ENCODE measurements around the gene PIK3R4. TPM values are rescaled to one million over a fixed set of nuclear protein-coding genes. Genes with fewer than 3 reads are reported as not detected.

The PIK3R4 gene
- total RNA-seq, 1 donor from 2014 or later = 58.5 TPM

DNA sequence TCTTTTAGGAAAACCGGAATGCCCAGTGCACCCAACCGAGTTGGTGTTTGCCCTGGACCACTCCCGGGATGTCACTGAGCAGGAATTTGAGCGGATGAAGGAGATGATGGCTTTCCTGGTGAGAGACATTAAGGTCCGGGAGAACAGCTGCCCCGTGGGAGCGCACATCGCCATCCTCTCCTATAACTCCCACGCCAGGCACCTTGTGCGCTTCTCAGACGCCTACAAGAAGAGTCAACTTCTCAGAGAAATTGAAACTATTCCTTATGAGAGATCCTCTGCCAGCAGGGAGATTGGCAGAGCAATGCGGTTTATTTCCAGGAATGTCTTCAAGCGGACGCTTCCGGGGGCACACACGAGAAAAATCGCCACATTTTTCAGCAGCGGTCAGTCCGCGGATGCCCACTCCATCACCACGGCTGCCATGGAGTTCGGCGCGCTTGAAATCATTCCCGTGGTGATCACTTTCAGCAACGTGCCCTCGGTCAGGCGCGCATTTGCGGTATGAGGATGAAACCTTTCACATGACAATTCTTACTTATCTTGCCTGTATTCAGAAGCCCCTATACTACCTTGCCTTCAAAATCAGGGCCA is 97.5 kb downstream of the PIK3R4 start:
- Histone ChIP-seq H3K27me3 (ENCODE audit: control insufficient read depth in 3 of 3, insufficient read depth in 3 of 3, low read length in 3 of 3) (no peaks in the 10 kb centered on the region), H3K36me3 (ENCODE audit: control insufficient read depth in 3 of 3, insufficient read depth in 3 of 3, low read length in 3 of 3) (no peaks in the 10 kb centered on the region), H3K9ac (ENCODE audit: low read depth in 1 of 3, low read length in 3 of 3) (no peak overlapping the region), H3K4me1 (ENCODE audit: control insufficient read depth in 3 of 3, insufficient read depth in 3 of 3, low read length in 3 of 3) (no peaks in the 10 kb centered on the region), H3K9me3 (ENCODE audit: control insufficient read depth in 3 of 3, low read length in 3 of 3) (no peaks in the 10 kb centered on the region), H3K4me3 (ENCODE audit: low read length in 3 of 3) (no peak overlapping the region), H3K27ac (ENCODE audit: low read depth, low read length) (no peak overlapping the region)

DNA sequence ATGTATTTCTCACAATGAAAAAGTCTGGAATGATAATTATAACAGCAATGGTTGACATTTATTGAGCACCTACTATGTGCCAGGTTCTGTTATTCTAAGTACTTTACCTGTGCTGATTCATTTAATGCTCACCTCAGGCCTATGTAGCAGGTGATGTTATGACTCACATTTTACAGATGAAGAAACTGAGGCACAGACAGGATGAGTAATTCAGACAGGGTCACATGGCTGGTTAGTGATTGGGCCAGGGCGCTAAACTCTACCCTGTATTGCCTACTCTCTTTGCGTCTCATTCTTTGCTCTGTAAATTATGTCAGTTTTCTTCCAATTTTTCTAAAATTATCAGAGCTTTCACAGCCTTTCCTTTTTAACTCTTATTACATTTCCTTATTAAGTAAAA is 98.3 kb downstream of the PIK3R4 start:
- Histone ChIP-seq H3K4me3 (ENCODE audit: low read length in 3 of 3) (no peak overlapping the region), H3K4me1 (ENCODE audit: control insufficient read depth in 3 of 3, insufficient read depth in 3 of 3, low read length in 3 of 3) (no peaks in the 10 kb centered on the region), H3K9me3 (ENCODE audit: control insufficient read depth in 3 of 3, low read length in 3 of 3) (no peaks in the 10 kb centered on the region), H3K36me3 (ENCODE audit: control insufficient read depth in 3 of 3, insufficient read depth in 3 of 3, low read length in 3 of 3) (no peaks in the 10 kb centered on the region), H3K27me3 (ENCODE audit: control insufficient read depth in 3 of 3, insufficient read depth in 3 of 3, low read length in 3 of 3) (no peaks in the 10 kb centered on the region), H3K9ac (ENCODE audit: low read depth in 1 of 3, low read length in 3 of 3) (no peak overlapping the region), H3K27ac (ENCODE audit: low read depth, low read length) (no peak overlapping the region)

DNA sequence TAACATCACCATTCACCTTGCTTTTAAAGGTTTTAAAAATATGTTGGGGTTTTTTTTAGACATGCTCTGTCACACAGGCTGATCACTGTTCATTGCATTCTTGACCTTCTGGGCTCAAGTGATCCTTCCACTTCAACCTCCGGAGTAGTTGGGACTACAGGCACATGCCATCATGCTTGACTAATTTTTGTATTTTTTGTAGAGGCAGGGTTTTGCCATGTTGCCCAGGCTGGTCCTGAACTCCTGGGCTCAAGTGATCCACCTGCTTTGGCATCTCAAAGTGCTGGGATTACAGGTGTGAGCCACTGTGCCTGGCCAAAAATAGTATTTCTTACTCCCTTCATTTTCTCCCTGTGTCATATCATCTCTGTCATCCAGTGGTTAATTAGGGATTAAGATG is 101.4 kb downstream of the PIK3R4 start:
- Histone ChIP-seq H3K9ac (ENCODE audit: low read depth in 1 of 3, low read length in 3 of 3) (no peak overlapping the region), H3K36me3 (ENCODE audit: control insufficient read depth in 3 of 3, insufficient read depth in 3 of 3, low read length in 3 of 3) (no peaks in the 10 kb centered on the region), H3K27ac (ENCODE audit: low read depth, low read length) (no peak overlapping the region), H3K4me3 (ENCODE audit: low read length in 3 of 3) (no peak overlapping the region), H3K27me3 (ENCODE audit: control insufficient read depth in 3 of 3, insufficient read depth in 3 of 3, low read length in 3 of 3) (no peaks in the 10 kb centered on the region), H3K9me3 (ENCODE audit: control insufficient read depth in 3 of 3, low read length in 3 of 3) (no peaks in the 10 kb centered on the region), H3K4me1 (ENCODE audit: control insufficient read depth in 3 of 3, insufficient read depth in 3 of 3, low read length in 3 of 3) (no peaks in the 10 kb centered on the region)

DNA sequence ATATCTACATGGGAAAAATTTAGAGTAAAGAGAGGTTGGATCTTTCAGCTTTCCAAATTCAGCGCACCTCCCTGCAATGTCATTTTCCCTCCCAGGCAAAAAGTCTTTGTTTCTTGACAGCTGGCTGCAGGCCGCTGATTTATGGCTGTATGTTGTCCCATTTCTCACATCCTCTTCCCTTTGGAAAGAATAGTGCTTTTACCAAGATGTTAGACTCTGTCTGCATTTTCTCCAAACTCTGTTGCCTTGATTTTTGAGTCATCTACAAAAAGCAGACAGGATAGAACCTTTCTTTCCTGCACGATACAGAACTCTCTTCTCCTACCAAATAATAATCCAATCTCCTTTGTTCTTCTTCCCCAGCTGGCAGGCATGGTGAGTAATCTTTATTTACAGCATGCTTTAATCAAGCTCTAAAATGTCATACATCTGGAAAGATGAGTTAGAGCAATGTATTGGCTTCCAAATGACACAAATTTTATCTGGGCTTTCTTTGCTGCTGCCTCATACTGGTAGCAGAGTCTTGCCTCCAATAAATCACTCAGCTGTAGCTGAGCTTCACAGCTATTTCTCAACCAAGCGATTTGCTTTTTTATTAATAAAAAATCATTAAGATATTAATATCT is 101.9 kb downstream of the PIK3R4 start:
- no peak overlapping the region for H3K4me3 ChIP-seq (ENCODE audit: low read length in 3 of 3)
- no peaks in the 10 kb centered on the region for H3K27me3 ChIP-seq (ENCODE audit: control insufficient read depth in 3 of 3, insufficient read depth in 3 of 3, low read length in 3 of 3)
- no peak overlapping the region for H3K27ac ChIP-seq (ENCODE audit: low read depth, low read length)
- no peaks in the 10 kb centered on the region for H3K36me3 ChIP-seq (ENCODE audit: control insufficient read depth in 3 of 3, insufficient read depth in 3 of 3, low read length in 3 of 3)
- no peaks in the 10 kb centered on the region for H3K9me3 ChIP-seq (ENCODE audit: control insufficient read depth in 3 of 3, low read length in 3 of 3)
- H3K9ac ChIP-seq (ENCODE audit: low read depth in 1 of 3, low read length in 3 of 3) = no peak overlapping the region
- no peaks in the 10 kb centered on the region for H3K4me1 ChIP-seq (ENCODE audit: control insufficient read depth in 3 of 3, insufficient read depth in 3 of 3, low read length in 3 of 3)

DNA sequence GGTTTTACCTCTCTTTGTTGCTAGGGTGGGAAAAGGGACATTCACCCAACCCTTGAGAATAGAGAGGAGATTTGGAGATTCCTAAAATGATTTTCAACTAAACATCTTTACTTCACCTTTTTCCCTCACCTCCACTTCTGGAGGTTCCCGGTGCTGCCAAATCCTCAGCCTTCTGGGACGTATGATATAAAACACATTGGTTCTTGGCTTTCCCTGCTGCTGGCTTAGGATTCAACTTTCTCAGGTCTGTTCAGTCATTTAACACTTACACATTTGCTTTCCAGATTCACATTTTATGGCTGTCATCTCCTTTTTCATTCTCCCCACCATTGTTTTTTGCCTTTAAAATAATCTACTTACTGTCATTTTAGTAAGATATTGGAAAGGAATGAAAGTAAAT is 106.6 kb downstream of the PIK3R4 start:
- no peak overlapping the region for H3K9ac ChIP-seq (ENCODE audit: low read depth in 1 of 3, low read length in 3 of 3)
- no peaks in the 10 kb centered on the region for H3K27me3 ChIP-seq (ENCODE audit: control insufficient read depth in 3 of 3, insufficient read depth in 3 of 3, low read length in 3 of 3)
- H3K36me3 ChIP-seq (ENCODE audit: control insufficient read depth in 3 of 3, insufficient read depth in 3 of 3, low read length in 3 of 3) = no peaks in the 10 kb centered on the region
- H3K27ac ChIP-seq (ENCODE audit: low read depth, low read length) = no peak overlapping the region
- H3K4me1 ChIP-seq (ENCODE audit: control insufficient read depth in 3 of 3, insufficient read depth in 3 of 3, low read length in 3 of 3) = no peaks in the 10 kb centered on the region
- no peaks in the 10 kb centered on the region for H3K9me3 ChIP-seq (ENCODE audit: control insufficient read depth in 3 of 3, low read length in 3 of 3)
- H3K4me3 ChIP-seq (ENCODE audit: low read length in 3 of 3) = no peak overlapping the region

DNA sequence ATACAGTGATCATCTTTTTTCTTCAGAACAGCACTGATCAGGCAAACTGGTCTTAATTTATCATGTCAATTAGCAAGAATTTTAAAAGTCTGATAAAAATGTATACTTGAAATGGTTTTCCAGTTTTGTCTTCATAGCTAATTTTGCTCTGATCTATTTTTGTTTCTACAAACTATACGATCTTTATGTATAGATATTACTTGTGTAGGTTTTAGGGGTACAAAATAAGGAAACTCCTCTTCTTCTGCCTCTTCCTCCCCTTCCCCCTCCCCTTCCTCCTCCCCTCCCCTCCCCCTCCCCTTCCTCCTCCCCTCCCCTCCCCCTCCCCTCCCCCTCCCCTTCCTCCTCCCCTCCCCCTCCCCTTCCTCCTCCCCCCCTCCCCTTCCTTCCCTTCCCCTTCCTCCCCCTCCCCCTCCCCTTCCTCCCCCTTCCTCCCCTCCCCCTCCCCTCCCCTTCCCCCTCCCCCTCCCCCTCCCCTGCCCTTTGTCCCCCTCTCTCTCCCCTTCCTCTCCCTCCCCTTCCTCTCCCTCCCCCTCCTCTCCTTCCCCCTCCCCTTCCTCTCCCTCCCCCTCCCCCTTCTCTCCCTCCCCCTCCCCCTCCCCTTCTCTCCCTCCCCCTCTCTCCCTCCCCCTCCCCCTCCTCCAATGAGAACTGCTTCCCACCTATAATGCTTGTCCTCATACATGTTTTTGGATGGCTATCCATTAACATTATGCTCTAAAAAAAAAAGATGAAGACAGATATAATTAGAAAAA is 110.0 kb downstream of the PIK3R4 start:
- H3K27ac ChIP-seq (ENCODE audit: low read depth, low read length) = no peak overlapping the region
- no peaks in the 10 kb centered on the region for H3K36me3 ChIP-seq (ENCODE audit: control insufficient read depth in 3 of 3, insufficient read depth in 3 of 3, low read length in 3 of 3)
- no peaks in the 10 kb centered on the region for H3K4me1 ChIP-seq (ENCODE audit: control insufficient read depth in 3 of 3, insufficient read depth in 3 of 3, low read length in 3 of 3)
- H3K4me3 ChIP-seq (ENCODE audit: low read length in 3 of 3) = no peak overlapping the region
- H3K9me3 ChIP-seq (ENCODE audit: control insufficient read depth in 3 of 3, low read length in 3 of 3) = no peaks in the 10 kb centered on the region
- no peak overlapping the region for H3K9ac ChIP-seq (ENCODE audit: low read depth in 1 of 3, low read length in 3 of 3)
- no peaks in the 10 kb centered on the region for H3K27me3 ChIP-seq (ENCODE audit: control insufficient read depth in 3 of 3, insufficient read depth in 3 of 3, low read length in 3 of 3)

DNA sequence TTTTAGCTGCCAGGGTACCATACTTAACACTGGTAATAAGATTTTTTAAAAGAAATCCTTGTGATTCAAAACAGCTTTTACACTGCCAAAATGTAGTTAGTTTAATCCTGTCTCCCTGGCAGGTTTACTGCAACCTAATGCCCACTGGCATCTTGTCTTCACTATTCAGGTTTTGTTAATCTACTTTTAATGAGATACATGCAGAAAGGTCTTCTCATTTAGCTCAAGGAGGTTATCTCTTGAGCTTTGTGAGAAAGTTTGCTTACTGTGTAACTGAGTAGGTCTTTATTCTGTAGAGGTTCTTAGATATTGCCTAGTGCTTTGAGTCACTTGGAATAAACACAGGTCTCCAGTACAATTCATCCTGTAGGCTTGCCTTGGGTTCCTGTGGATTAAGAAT is 110.7 kb downstream of the PIK3R4 start:
- no peak overlapping the region for H3K27ac ChIP-seq (ENCODE audit: low read depth, low read length)
- H3K9me3 ChIP-seq (ENCODE audit: control insufficient read depth in 3 of 3, low read length in 3 of 3) = no peaks in the 10 kb centered on the region
- no peaks in the 10 kb centered on the region for H3K36me3 ChIP-seq (ENCODE audit: control insufficient read depth in 3 of 3, insufficient read depth in 3 of 3, low read length in 3 of 3)
- H3K9ac ChIP-seq (ENCODE audit: low read depth in 1 of 3, low read length in 3 of 3) = no peak overlapping the region
- H3K4me1 ChIP-seq (ENCODE audit: control insufficient read depth in 3 of 3, insufficient read depth in 3 of 3, low read length in 3 of 3) = no peaks in the 10 kb centered on the region
- no peak overlapping the region for H3K4me3 ChIP-seq (ENCODE audit: low read length in 3 of 3)
- H3K27me3 ChIP-seq (ENCODE audit: control insufficient read depth in 3 of 3, insufficient read depth in 3 of 3, low read length in 3 of 3) = no peaks in the 10 kb centered on the region

DNA sequence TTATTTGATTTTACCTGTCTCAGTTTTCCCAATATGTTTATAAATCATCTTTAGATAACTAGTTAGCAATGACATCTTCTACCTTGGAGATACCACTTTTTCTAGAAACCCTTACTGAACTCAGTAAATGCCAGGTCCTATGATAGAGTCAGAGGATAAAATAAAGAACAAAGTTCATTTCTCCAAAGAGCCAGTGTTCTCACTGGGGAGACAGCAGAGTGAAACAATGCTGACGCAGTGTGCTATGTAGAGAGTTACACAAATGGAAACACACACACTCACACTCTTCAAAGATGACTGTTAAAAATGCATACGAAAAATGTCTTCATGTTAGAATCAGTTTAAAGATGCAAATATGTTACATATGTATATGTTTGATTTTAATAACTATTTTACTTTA is 111.3 kb downstream of the PIK3R4 start:
- no peaks in the 10 kb centered on the region for H3K36me3 ChIP-seq (ENCODE audit: control insufficient read depth in 3 of 3, insufficient read depth in 3 of 3, low read length in 3 of 3)
- no peaks in the 10 kb centered on the region for H3K4me1 ChIP-seq (ENCODE audit: control insufficient read depth in 3 of 3, insufficient read depth in 3 of 3, low read length in 3 of 3)
- no peaks in the 10 kb centered on the region for H3K9me3 ChIP-seq (ENCODE audit: control insufficient read depth in 3 of 3, low read length in 3 of 3)
- H3K4me3 ChIP-seq (ENCODE audit: low read length in 3 of 3) = no peak overlapping the region
- H3K9ac ChIP-seq (ENCODE audit: low read depth in 1 of 3, low read length in 3 of 3) = no peak overlapping the region
- no peaks in the 10 kb centered on the region for H3K27me3 ChIP-seq (ENCODE audit: control insufficient read depth in 3 of 3, insufficient read depth in 3 of 3, low read length in 3 of 3)
- no peak overlapping the region for H3K27ac ChIP-seq (ENCODE audit: low read depth, low read length)

All from skeletal muscle tissue (tissue), 4 donors.